Panc1 (cell line): Measurements from ENCODE around the gene DPCD. TPM values are rescaled to one million over a fixed set of nuclear protein-coding genes. Genes with fewer than 3 reads are reported as not detected.

Source experiments
- ATAC-seq: fragments of 200-7000 bp; cut with Tn5 transposase; 2 replicates; pipeline ENCODE4 v1.9.1; 2020; ENCODE audit warnings: mild to moderate bottlenecking, moderate library complexity
- BruUV-seq: library from RNA; stranded (reverse); fragments of 400-500 nt; replicated peaks from 2 replicates; lab custom pipeline; 2021; lab: Mats Ljungman, UMichigan
- CTCF ChIA-PET: fragments of 300-600 bp; sonication (Branson Sonifier 250); formaldehyde crosslinking; loops from one replicate; lab custom pipeline; 2022; ENCODE audit warnings: antibody characterized with exemption; lab: Charles Lee
- POLR2A ChIA-PET: fragments of 300-600 bp; sonication (Branson Sonifier 250); formaldehyde crosslinking; loops from one replicate; lab custom pipeline; 2022; ENCODE audit warnings: antibody characterized with exemption; lab: Charles Lee
- DNase-seq: peaks from one replicate; pipeline ENCODE4 v3.0.0-alpha.2; 2010; ENCODE audit warnings: low read depth, low spot score
- H3K27ac ChIP-seq: 2 replicates; pipeline ENCODE4 v1.5.1; 2011; ENCODE audit warnings: mild to moderate bottlenecking, low read length, inconsistent platforms
- H3K27me3 ChIP-seq: fragments of 200-500 bp; sonication (Bioruptor generic); 2 replicates; pipeline ENCODE4 v1.6.0; 2014; ENCODE audit warnings: low read length, inconsistent platforms; ENCODE audit not compliant: control insufficient read depth, insufficient read depth
- H3K36me3 ChIP-seq: fragments of 200-500 bp; sonication (Bioruptor generic); 2 replicates; pipeline ENCODE4 v1.5.1; 2014; ENCODE audit warnings: inconsistent platforms, mild to moderate bottlenecking, low read length, moderate library complexity; ENCODE audit not compliant: control insufficient read depth, insufficient read depth
- H3K4me1 ChIP-seq: 2 replicates; pipeline ENCODE4 v1.5.1; 2011; ENCODE audit warnings: inconsistent platforms, mild to moderate bottlenecking, low read length, moderate library complexity; ENCODE audit not compliant: control insufficient read depth, insufficient read depth
- H3K4me3 ChIP-seq, 2 experiments: 2 replicates each; pipeline ENCODE4 v1.5.1; 2011 to 2012; ENCODE audit warnings: low read depth in 2 of 2, low read length in 2 of 2, mild to moderate bottlenecking in 2 of 2, inconsistent platforms in 1 of 2, moderate library complexity in 1 of 2
- H3K9me3 ChIP-seq: fragments of 200-500 bp; sonication (Bioruptor generic); 2 replicates; pipeline ENCODE4 v1.5.1; 2014; ENCODE audit warnings: low read depth, mild to moderate bottlenecking, inconsistent platforms, low read length, moderate library complexity; ENCODE audit not compliant: control insufficient read depth, insufficient read depth
- CTCF ChIP-seq: fragments of 450-650 bp; IDR thresholded peaks from 2 replicates; pipeline ENCODE4 v1.5.1; 2017; ENCODE audit warnings: mild to moderate bottlenecking
- POLR2AphosphoS5 ChIP-seq: IDR thresholded peaks from 2 replicates; pipeline ENCODE4 v1.6.1; 2012; ENCODE audit warnings: mild to moderate bottlenecking, low read depth, low read length, moderate library complexity
- SIN3A ChIP-seq: IDR thresholded peaks from 2 replicates; pipeline ENCODE4 v1.6.1; 2012; ENCODE audit warnings: low read depth, mild to moderate bottlenecking, low read length, moderate library complexity, borderline replicate concordance; ENCODE audit not compliant: insufficient read depth
- TCF7L2 ChIP-seq: IDR thresholded peaks from 2 replicates; pipeline ENCODE4 v1.6.1; 2011; ENCODE audit warnings: mild to moderate bottlenecking, low read depth, low read length, inconsistent platforms
- in situ Hi-C: cut with HindIII; loops from 2 replicates; pipeline ENCODE4 v1.10.0; 2016; ENCODE audit warnings: low sequenced_read_pairs, low pct_unique_long_range_greater_than_20kb
- intact Hi-C: fragments of 100-400 bp; cut with micrococcal nuclease; formaldehyde crosslinking; loops from one replicate; pipeline ENCODE4 v1.10.0; 2022; ENCODE audit not compliant: unreplicated experiment
- total RNA-seq: library from RNA; stranded (reverse); gene quantifications from one replicate; pipeline ENCODE4 v1.2.1, GENCODE V29; 2021; ENCODE audit not compliant: unreplicated experiment
- TF ChIP-seq, protein P1 (sequence below), 2 experiments: IDR thresholded peaks; 2 replicates each; pipeline ENCODE4 v1.6.1; 2011 to 2012; ENCODE audit warnings: low read depth in 2 of 2, control low read depth in 1 of 2, low read length in 1 of 2, mild to moderate bottlenecking in 1 of 2, moderate library complexity in 1 of 2; ENCODE audit not compliant: insufficient read depth in 1 of 2

DPCD gene
- total RNA-seq, 1 experiment from 2014 or later, result 27.6 TPM

DNA sequence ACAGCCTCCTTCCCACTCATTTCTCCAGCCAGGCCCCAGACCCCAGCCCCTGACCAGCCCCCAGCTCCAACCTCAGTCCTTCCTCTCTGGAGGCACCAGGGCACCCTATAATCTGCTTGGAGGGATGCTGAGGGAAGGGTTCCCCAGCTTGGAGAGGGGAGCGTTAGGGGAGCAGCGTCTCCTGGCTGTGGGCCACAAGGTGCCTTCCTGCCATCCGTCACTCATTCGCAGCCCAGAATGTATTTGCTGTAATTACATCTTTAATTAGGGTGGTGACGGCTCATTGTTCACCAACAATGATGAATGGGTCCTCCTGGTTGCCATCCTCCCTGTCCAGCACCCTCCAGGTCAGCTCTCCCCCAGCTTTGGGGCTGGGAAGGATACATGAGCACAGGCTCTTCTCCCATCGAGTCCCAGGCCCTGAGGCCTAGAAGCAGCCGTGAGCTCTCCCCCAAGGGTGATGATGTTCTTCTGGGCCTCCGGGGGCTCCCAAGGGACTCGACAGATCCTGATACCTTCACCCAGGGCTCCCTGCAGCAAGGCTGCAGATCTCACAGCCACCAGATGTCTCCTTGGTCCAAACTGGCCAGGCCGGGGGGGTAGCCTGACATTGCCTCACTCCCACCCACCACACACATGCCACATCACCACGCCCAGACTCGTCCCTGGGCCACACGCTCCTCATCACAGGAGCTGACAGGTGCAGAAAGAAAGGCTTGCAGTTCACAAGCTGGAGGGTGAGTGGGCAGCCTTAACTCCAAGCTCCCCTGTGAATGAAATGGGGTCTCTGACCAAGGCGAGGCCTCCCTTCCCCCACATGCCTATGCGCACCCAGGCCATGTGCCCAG, 26.8 kb upstream of the DPCD start:
- no peak overlapping the region for H3K4me3 ChIP-seq
- in situ Hi-C loops, result no loop called here
- TF ChIP-seq CTCF (no peak), SIN3A (no peak), POLR2AphosphoS5 (no peak), TCF7L2 (no peak)
- TF ChIP-seq, protein P1, sequence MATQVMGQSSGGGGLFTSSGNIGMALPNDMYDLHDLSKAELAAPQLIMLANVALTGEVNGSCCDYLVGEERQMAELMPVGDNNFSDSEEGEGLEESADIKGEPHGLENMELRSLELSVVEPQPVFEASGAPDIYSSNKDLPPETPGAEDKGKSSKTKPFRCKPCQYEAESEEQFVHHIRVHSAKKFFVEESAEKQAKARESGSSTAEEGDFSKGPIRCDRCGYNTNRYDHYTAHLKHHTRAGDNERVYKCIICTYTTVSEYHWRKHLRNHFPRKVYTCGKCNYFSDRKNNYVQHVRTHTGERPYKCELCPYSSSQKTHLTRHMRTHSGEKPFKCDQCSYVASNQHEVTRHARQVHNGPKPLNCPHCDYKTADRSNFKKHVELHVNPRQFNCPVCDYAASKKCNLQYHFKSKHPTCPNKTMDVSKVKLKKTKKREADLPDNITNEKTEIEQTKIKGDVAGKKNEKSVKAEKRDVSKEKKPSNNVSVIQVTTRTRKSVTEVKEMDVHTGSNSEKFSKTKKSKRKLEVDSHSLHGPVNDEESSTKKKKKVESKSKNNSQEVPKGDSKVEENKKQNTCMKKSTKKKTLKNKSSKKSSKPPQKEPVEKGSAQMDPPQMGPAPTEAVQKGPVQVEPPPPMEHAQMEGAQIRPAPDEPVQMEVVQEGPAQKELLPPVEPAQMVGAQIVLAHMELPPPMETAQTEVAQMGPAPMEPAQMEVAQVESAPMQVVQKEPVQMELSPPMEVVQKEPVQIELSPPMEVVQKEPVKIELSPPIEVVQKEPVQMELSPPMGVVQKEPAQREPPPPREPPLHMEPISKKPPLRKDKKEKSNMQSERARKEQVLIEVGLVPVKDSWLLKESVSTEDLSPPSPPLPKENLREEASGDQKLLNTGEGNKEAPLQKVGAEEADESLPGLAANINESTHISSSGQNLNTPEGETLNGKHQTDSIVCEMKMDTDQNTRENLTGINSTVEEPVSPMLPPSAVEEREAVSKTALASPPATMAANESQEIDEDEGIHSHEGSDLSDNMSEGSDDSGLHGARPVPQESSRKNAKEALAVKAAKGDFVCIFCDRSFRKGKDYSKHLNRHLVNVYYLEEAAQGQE (IDR thresholded peaks at IDR 0.05; ENCODE audit: insufficient read depth in 1 of 2, low read depth in 2 of 2, low read length in 1 of 2), result no peak
- no TSS peak for BruUV-seq
- no peak overlapping the region for H3K27ac ChIP-seq
- DNase-seq (no peak), ATAC-seq (no peak)
- CTCF ChIA-PET, result interaction anchor here (0.6 kb wide), 1 partner anchor 15 kb away, joined by 7 read pairs; no protein-coding TSS in a partner anchor
- no peaks in the 10 kb centered on the region for H3K9me3 ChIP-seq
- H3K27me3 ChIP-seq, result no peaks in the 10 kb centered on the region
- H3K4me1 ChIP-seq, result no peaks in the 10 kb centered on the region
- POLR2A ChIA-PET, result no interaction called here
- no peaks in the 10 kb centered on the region for H3K36me3 ChIP-seq
- intact Hi-C loops, result no loop called here

GRCh38 chr10:101562231-101562630, 25.9 kb upstream of the DPCD start:
- Histone ChIP-seq H3K36me3 (no peaks in the 10 kb centered on the region), H3K4me3 (no peak overlapping the region), H3K4me1 (no peaks in the 10 kb centered on the region), H3K27ac (no peak overlapping the region), H3K27me3 (peaks cover 5% of the 10 kb centered on the region), H3K9me3 (no peaks in the 10 kb centered on the region)
- no peak for ATAC-seq
- ChIA-PET POLR2A (no interaction called here), CTCF (no interaction called here)
- in situ Hi-C loops (no loop called here), intact Hi-C loops (no loop called here)
- TF ChIP-seq CTCF, result no peak
- no peak for TF ChIP-seq POLR2AphosphoS5
- TF ChIP-seq SIN3A, result no peak
- TF ChIP-seq TCF7L2, result no peak
- TF ChIP-seq, protein P1 (IDR thresholded peaks at IDR 0.05; ENCODE audit: insufficient read depth in 1 of 2, low read depth in 2 of 2, low read length in 1 of 2), result no peak
- DNase-seq, result no peak
- no TSS peak for BruUV-seq
